DOHH2 (cell line): ENCODE results near the gene PDE7B.

Experiments used
- CTCF ChIP-seq: fragments of 200-600 bp; sonication (generic); IDR thresholded peaks from one replicate; pipeline ENCODE4 v1.5.1; 2014; ENCODE audit warnings: antibody characterized with exemption, mild to moderate bottlenecking, low read depth, low read length; ENCODE audit not compliant: poor library complexity, severe bottlenecking
- EZH2phosphoT487 ChIP-seq: fragments of 200-600 bp; sonication (generic); IDR thresholded peaks from 2 replicates; pipeline ENCODE4 v1.6.1; 2017; ENCODE audit warnings: borderline replicate concordance, mild to moderate bottlenecking, antibody characterized with exemption, low read length, moderate library complexity, mixed read lengths

- TF ChIP-seq CTCF (no peak), EZH2phosphoT487 (no peak)
Observed at GRCh38 chr6:135901774-135902524, 50.4 kb downstream of the PDE7B start.
